ENCODE data around the gene SRF.
A peak's percentile ranks its signal among the peaks of the same experiment; 100 is the strongest.

The SRF gene

DNA sequence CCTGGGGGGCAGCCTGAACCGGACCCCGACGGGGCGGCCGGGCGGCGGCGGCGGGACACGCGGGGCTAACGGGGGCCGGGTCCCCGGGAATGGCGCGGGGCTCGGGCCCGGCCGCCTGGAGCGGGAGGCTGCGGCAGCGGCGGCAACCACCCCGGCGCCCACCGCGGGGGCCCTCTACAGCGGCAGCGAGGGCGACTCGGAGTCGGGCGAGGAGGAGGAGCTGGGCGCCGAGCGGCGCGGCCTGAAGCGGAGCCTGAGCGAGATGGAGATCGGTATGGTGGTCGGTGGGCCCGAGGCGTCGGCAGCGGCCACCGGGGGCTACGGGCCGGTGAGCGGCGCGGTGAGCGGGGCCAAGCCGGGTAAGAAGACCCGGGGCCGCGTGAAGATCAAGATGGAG is 636 bp downstream of the SRF start:
- TF ChIP-seq, protein P1, sequence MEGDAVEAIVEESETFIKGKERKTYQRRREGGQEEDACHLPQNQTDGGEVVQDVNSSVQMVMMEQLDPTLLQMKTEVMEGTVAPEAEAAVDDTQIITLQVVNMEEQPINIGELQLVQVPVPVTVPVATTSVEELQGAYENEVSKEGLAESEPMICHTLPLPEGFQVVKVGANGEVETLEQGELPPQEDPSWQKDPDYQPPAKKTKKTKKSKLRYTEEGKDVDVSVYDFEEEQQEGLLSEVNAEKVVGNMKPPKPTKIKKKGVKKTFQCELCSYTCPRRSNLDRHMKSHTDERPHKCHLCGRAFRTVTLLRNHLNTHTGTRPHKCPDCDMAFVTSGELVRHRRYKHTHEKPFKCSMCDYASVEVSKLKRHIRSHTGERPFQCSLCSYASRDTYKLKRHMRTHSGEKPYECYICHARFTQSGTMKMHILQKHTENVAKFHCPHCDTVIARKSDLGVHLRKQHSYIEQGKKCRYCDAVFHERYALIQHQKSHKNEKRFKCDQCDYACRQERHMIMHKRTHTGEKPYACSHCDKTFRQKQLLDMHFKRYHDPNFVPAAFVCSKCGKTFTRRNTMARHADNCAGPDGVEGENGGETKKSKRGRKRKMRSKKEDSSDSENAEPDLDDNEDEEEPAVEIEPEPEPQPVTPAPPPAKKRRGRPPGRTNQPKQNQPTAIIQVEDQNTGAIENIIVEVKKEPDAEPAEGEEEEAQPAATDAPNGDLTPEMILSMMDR (conservative IDR thresholded peaks at IDR 0.05; ENCODE audit: control insufficient read depth, insufficient read depth, low read depth, low read length) = no peak
- H3K4me3 ChIP-seq (ENCODE audit: control insufficient read depth, low read depth, low read length) = peak overlapping the region; percentile 85
- DNase-seq (ENCODE audit: low read depth) = no peak

DNA sequence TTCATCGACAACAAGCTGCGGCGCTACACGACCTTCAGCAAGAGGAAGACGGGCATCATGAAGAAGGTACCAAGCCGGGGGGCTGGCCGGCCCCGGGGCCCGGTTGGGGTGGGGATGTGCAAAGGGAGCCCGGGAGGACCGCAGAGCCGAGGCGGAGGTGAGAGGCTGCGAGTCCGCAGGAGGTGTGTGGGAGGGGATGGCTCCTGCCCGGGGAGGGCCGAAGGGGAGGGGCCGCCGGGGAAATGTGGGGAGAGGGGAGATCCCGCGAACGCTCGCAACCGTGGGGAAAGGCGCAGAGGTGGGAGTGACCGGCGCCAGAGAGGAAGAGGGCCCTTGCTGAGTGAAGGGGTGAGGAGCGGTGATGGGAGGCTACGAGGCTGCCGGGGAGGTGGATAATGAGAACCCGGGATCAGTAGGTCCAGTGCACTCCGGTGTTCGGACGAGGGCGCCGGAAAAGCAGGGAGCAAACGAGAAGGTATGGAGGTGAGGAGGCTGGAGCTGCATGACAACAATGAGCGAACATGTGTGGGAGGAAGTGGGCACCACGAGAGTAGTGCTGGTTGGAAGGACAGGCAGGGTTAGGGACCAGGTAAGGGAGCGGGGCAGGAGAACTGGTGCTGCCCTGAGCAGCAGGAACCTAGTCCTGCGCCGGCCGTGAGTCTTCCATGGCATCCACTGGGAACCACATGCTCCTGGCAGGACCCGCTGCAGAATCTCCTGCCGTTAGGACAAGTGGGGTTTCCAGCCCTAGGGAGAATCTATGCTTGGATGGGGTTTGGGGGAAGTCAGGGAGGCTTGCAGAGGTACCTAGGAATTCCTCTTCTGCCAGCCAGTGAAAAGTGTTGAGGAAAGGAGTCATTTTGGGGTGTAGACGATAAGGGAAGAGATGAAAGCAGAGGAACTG is 1.3 kb downstream of the SRF start:
- peak overlapping the region; percentile 85 for H3K4me3 ChIP-seq (ENCODE audit: control insufficient read depth, low read depth, low read length)
- TF ChIP-seq, protein P1 (conservative IDR thresholded peaks at IDR 0.05; ENCODE audit: control insufficient read depth, insufficient read depth, low read depth, low read length) = no peak
- no peak for DNase-seq (ENCODE audit: low read depth)

DNA sequence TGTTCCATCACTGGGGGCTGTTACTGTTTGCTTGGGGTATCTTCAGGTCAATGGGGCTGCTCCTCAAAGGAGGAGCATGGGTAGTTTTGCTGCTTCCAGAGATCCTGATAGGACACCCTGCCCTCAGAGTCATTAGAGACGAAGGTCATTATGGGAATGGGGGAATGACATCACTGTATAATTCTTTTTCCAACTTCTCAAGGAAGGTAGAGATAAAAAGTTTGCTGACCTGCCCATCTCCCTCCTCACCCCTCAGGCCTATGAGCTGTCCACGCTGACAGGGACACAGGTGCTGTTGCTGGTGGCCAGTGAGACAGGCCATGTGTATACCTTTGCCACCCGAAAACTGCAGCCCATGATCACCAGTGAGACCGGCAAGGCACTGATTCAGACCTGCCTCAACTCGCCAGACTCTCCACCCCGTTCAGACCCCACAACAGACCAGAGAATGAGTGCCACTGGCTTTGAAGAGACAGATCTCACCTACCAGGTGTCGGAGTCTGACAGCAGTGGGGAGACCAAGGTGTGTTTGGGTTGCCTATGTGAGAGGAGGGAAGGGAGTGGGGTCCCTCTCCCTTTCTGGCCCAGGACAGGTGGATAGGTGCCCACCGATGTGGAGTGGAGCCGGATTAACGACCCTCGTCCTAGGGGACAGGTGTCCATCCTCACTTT is 2.7 kb downstream of the SRF start:
- TF ChIP-seq, protein P1 (conservative IDR thresholded peaks at IDR 0.05; ENCODE audit: control insufficient read depth, insufficient read depth, low read depth, low read length) = no peak
- peak overlapping the region; percentile 85 for H3K4me3 ChIP-seq (ENCODE audit: control insufficient read depth, low read depth, low read length)
- DNase-seq (ENCODE audit: low read depth) = no peak

DNA sequence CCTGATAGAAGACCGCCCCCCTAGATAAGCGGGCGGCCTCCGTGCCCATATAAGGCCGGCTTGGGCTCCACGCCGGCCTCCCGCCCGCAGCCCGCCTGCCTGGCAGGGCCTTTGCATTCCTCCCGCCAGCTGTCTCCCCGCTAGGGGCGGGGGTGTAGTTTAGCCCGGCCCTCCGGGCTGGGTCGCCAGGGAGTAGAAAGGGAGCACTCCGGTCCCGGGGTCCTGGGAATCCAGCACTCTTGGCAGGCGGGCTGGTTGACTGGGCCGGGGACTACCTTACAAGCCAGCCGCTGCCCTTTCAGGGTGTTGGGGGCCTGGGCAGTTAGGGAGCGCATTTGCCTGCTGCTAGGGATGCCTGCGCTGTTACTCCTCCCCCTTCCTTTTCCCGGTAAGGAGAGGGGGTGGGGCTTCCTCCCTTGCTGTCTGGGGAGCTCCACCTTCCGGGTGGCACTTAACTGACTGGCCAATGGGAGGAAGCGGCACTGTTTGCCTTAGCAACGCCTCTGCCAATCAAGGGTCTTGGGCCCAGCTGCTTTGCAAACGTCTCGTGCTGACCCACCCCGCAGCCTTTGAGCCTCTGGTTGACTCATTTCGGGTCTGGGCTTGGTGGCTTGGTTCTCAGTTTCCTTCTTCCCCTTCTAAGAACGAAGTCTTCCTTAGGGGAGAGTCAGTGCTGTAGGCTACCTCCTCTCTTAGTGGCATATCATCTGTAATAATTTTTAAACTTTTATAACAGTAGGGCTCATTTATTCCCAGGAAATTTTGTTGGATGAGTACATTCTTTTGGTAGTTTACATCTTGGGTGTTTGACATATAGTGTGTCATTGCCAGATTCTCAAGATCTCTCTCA is 3.4 kb downstream of the SRF start:
- peak; percentile 99 for DNase-seq (ENCODE audit: low read depth)
- H3K4me3 ChIP-seq (ENCODE audit: control insufficient read depth, low read depth, low read length) = peak overlapping the region; percentile 52
- TF ChIP-seq, protein P1 (conservative IDR thresholded peaks at IDR 0.05; ENCODE audit: control insufficient read depth, insufficient read depth, low read depth, low read length) = no peak

DNA sequence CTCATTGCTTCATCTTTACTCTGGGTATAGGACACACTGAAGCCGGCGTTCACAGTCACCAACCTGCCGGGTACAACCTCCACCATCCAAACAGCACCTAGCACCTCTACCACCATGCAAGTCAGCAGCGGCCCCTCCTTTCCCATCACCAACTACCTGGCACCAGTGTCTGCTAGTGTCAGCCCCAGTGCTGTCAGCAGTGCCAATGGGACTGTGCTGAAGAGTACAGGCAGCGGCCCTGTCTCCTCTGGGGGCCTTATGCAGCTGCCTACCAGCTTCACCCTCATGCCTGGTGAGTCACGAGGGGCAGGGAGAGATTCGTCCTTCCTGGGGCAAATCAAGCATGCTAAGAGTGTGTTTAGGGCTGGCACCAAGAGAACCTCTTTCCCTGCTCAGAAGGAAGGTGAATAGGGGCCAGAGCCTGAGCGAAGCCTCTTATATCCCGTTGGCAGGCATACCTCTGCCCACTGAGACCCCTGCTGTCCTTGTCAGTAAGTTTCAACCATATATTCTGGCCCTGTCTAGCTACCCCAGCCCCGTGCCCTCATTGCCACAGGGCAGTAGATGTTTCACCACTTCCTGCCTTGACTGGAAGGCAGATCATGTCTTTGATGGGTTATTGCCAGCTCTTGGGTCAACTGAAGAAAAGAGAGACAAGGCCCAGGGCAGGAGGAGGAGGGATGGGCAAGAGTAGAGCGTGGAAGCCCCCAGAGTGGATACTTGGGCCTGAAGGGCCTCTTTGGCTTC is 4.8 kb downstream of the SRF start:
- no peak for DNase-seq (ENCODE audit: low read depth)
- H3K4me3 ChIP-seq (ENCODE audit: control insufficient read depth, low read depth, low read length) = no peak overlapping the region
- TF ChIP-seq, protein P1 (conservative IDR thresholded peaks at IDR 0.05; ENCODE audit: control insufficient read depth, insufficient read depth, low read depth, low read length) = no peak

DNA sequence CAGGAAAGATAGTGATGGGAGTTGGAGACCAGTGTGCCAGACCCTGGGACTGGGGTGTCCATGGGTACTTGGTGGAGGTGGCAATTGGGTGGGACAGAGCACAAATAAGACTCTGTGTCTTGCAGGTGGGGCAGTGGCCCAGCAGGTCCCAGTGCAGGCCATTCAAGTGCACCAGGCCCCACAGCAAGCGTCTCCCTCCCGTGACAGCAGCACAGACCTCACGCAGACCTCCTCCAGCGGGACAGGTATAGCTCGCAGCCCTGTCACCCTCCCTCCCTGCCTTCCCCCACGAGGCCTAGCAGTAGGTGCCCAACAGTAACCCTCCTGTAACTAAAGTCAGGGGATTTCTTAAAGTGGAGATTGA is 5.3 kb downstream of the SRF start:
- no peak for DNase-seq (ENCODE audit: low read depth)
- H3K4me3 ChIP-seq (ENCODE audit: control insufficient read depth, low read depth, low read length) = no peak overlapping the region
- TF ChIP-seq, protein P1 (conservative IDR thresholded peaks at IDR 0.05; ENCODE audit: control insufficient read depth, insufficient read depth, low read depth, low read length) = no peak
